Natural killer cell (primary cell): ENCODE measurements around the gene ADGRD1. TPM values are rescaled to one million over a fixed set of nuclear protein-coding genes. Genes with fewer than 3 reads are reported as not detected.
A peak's percentile ranks its signal among the peaks of the same experiment; 100 is the strongest.

Experiments
- ATAC-seq, 3 donors: fragments of 150-1000 bp in 2 of 3; fragments of 200-7000 bp in 1 of 3; cut with Tn5 transposase; 1 replicate in 1 of 3; 2 replicates in 2 of 3; pipeline ENCODE4 v1.10.0; 2021; ENCODE audit warnings: mild to moderate bottlenecking in 2 of 3, moderate library complexity in 2 of 3
- DNase-seq, 2 donors: peaks; one replicate each; pipeline versions ENCODE4 v3.0.0 to v3.0.0-alpha.2; 2013 to 2021; ENCODE audit warnings: mixed read lengths in 1 of 2
- H3K27ac ChIP-seq: one replicate; pipeline ENCODE4 v1.5.1; 2013; ENCODE audit warnings: mild to moderate bottlenecking, low read length
- H3K27me3 ChIP-seq: one replicate; pipeline ENCODE4 v1.6.1; 2013; ENCODE audit warnings: low read length; ENCODE audit not compliant: control insufficient read depth, insufficient read depth
- H3K36me3 ChIP-seq: one replicate; pipeline ENCODE4 v1.6.1; 2013; ENCODE audit warnings: low read length; ENCODE audit not compliant: control insufficient read depth, insufficient read depth
- H3K4me1 ChIP-seq: one replicate; pipeline ENCODE4 v1.6.1; 2013; ENCODE audit warnings: low read length; ENCODE audit not compliant: control insufficient read depth, insufficient read depth
- H3K4me3 ChIP-seq: one replicate; pipeline ENCODE4 v1.5.1; 2013; ENCODE audit warnings: low read length
- H3K9me3 ChIP-seq: one replicate; pipeline ENCODE4 v1.6.1; 2013; ENCODE audit warnings: low read length; ENCODE audit not compliant: control insufficient read depth, insufficient read depth
- H3K27ac Mint-ChIP-seq, 2 donors: one replicate each; pipeline ENCODE4 v1.8.0; 2022; ENCODE audit warnings: mild to moderate bottlenecking in 2 of 2, mixed read lengths in 2 of 2, moderate library complexity in 1 of 2
- H3K27me3 Mint-ChIP-seq, 2 donors: one replicate each; pipeline ENCODE4 v1.8.0; 2022; ENCODE audit warnings: low read depth in 2 of 2, mixed read lengths in 2 of 2
- H3K36me3 Mint-ChIP-seq: one replicate; pipeline ENCODE4 v1.8.0; 2022; ENCODE audit warnings: mixed read lengths
- H3K4me1 Mint-ChIP-seq, 2 donors: one replicate each; pipeline ENCODE4 v1.8.0; 2022; ENCODE audit warnings: mixed read lengths in 2 of 2
- H3K4me3 Mint-ChIP-seq: one replicate; pipeline ENCODE4 v1.8.0; 2022; ENCODE audit warnings: mild to moderate bottlenecking, moderate library complexity, mixed read lengths
- H3K9me3 Mint-ChIP-seq, 2 donors: one replicate each; pipeline ENCODE4 v1.8.0; 2022; ENCODE audit warnings: mixed read lengths in 2 of 2
- WGBS: methylation state at CpG from one replicate; pipeline ENCODE4 v1.1.7; 2013; ENCODE audit warnings: missing lambda C conversion rate; ENCODE audit not compliant: insufficient coverage; 5-methylcytosine and 5-hydroxymethylcytosine counted together
- intact Hi-C: fragments of 100-400 bp; cut with micrococcal nuclease; formaldehyde crosslinking; loops from one replicate; pipeline ENCODE4 v1.14.2; 2022
- total RNA-seq, 4 donors: library from RNA; stranded (reverse); fragments of 120-200 nt in 1 of 4; gene quantifications; one replicate each; pipeline versions ENCODE4 v1.2.3 to v1.2.4, GENCODE V29; 2013 to 2022
- TF ChIP-seq, protein P1 (sequence below): fragments of 200-600 bp; IDR thresholded peaks from one replicate; pipeline ENCODE4 v1.8.0; 2022; ENCODE audit warnings: antibody characterized with exemption

ADGRD1 gene
- total RNA-seq, 3 donors from 2014 or later (not counting 1 experiment from before 2014, with no cell fraction given), result 0.50 to 3.9 (median 1.4) TPM

DNA sequence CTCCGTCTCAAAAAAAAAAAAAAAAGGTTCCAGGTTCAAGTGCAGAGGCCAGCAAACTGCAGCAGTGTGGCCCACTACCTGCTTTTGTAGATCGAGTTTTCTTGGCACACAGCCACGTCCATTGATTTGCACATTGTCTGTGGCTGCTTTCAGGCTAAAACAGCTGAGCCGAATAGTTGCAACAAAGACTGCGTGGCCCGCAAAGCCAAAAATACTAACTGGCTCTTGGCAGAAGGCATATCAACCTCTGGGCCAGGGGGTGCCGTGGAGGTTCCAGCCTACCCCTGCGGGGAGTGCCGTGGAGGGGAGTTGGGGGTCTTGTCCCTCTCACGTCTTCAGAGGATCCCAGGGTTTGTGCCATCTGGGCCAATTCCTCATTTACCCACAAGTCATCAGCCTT is 170.1 kb downstream of the ADGRD1 start:
- Mint-ChIP-seq H3K9me3 (no peaks in the 10 kb centered on the region), H3K4me1 (peaks cover 4 to 5% of the 10 kb centered on the region in 2 donors), H3K4me3 (no peak overlapping the region), H3K27ac (no peak overlapping the region), H3K27me3 (peaks cover 0 to under 1% of the 10 kb centered on the region in 2 donors), H3K36me3 (no peaks in the 10 kb centered on the region)
- Histone ChIP-seq H3K9me3 (peaks cover 4% of the 10 kb centered on the region), H3K36me3 (no peaks in the 10 kb centered on the region), H3K27ac (no peak overlapping the region), H3K4me1 (no peaks in the 10 kb centered on the region), H3K27me3 (no peaks in the 10 kb centered on the region), H3K4me3 (no peak overlapping the region)
- no peak for ATAC-seq
- intact Hi-C loops, result no loop called here
- 83% methylated on average over 7 of the region's 10 CpGs for WGBS
- TF ChIP-seq, protein P1, sequence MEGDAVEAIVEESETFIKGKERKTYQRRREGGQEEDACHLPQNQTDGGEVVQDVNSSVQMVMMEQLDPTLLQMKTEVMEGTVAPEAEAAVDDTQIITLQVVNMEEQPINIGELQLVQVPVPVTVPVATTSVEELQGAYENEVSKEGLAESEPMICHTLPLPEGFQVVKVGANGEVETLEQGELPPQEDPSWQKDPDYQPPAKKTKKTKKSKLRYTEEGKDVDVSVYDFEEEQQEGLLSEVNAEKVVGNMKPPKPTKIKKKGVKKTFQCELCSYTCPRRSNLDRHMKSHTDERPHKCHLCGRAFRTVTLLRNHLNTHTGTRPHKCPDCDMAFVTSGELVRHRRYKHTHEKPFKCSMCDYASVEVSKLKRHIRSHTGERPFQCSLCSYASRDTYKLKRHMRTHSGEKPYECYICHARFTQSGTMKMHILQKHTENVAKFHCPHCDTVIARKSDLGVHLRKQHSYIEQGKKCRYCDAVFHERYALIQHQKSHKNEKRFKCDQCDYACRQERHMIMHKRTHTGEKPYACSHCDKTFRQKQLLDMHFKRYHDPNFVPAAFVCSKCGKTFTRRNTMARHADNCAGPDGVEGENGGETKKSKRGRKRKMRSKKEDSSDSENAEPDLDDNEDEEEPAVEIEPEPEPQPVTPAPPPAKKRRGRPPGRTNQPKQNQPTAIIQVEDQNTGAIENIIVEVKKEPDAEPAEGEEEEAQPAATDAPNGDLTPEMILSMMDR, result no peak
- DNase-seq, result no peak

DNA sequence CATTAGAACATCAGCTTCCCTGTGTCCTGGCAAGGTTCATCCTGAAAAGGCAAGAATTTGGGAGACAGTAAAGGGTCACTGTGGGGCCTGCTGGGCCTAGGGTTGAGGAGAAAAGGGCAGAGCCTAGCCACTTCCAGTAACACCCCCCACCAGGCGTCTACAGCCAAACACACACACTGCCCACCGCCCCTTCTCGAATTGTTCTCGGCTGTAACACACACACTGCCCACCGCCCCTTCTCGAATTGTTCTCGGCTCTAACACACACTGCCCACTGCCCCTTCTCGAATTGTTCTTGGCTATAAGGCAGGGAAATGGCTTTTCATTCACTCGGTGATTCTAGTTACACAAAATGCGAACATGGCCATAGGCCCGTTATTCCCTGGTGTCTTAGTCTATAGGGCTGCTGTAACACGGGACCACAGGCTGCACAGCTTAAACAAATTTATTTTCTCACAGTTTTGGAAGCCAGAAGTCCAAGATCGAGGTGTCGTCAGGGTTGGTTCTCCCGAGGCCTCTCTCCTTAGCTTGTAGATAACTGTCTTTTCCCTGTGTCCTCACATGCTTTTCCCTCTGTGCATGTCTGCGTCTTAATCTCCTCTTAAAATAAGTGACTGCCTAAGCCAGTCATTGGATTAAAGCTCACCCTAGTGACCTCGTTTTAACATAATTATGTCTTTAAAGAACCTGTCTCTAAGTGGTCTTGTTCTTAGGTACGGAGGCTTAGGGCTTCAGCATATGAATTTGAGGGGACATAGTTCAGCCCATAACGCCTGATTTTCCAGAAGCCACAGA is 171.0 kb downstream of the ADGRD1 start:
- 91% methylated on average over 19 of the region's 19 CpGs for WGBS
- H3K4me3 Mint-ChIP-seq, result no peak overlapping the region
- no peaks in the 10 kb centered on the region for H3K36me3 ChIP-seq
- no peaks in the 10 kb centered on the region for H3K4me1 ChIP-seq
- H3K27ac ChIP-seq, result no peak overlapping the region
- no peak overlapping the region for H3K4me3 ChIP-seq
- H3K9me3 Mint-ChIP-seq, result no peaks in the 10 kb centered on the region
- ATAC-seq, result no peak
- intact Hi-C loops, result no loop called here
- no peaks in the 10 kb centered on the region for H3K36me3 Mint-ChIP-seq
- no peak for DNase-seq
- no peaks in the 10 kb centered on the region for H3K27me3 ChIP-seq
- H3K27ac Mint-ChIP-seq, result no peak overlapping the region
- TF ChIP-seq, protein P1, result no peak
- peaks cover 6% of the 10 kb centered on the region for H3K9me3 ChIP-seq
- peaks cover 10% of the 10 kb centered on the region in 2 donors for H3K4me1 Mint-ChIP-seq
- H3K27me3 Mint-ChIP-seq, result no peaks in the 10 kb centered on the region

DNA sequence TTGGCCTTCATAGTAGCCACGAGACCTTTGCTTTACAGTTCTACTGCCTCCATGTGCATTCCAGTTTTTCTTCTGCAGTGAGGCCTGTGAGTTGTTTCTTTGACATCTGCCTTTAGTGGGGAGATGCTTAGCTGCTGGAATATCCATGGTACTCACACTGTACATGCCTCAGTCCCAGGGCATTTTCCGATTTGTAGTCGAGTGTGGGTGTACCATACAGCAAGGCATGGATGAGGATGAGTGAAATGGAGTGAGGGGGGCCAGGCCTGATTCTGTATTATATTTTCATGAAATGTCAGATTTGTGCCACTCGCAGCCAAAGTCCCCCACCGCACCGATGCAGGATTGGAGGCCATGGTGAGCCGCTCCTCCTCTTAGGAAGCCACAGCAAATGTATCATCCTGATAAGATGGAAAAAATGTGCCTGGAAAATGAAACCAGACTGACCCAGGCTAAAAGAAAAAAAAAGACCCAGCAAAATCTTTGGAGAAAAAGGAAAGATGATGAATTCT is 173.0 kb downstream of the ADGRD1 start:
- Mint-ChIP-seq H3K4me1 (peaks cover 15 to 17% of the 10 kb centered on the region in 2 donors), H3K9me3 (no peaks in the 10 kb centered on the region), H3K4me3 (no peak overlapping the region), H3K27ac (peak overlapping the region in 1 of 2 donors; percentile 53), H3K36me3 (no peaks in the 10 kb centered on the region), H3K27me3 (no peaks in the 10 kb centered on the region)
- TF ChIP-seq, protein P1, result no peak
- 97% methylated on average over 7 of the region's 7 CpGs for WGBS
- Histone ChIP-seq H3K4me3 (no peak overlapping the region), H3K36me3 (no peaks in the 10 kb centered on the region), H3K4me1 (no peaks in the 10 kb centered on the region), H3K27ac (no peak overlapping the region), H3K27me3 (no peaks in the 10 kb centered on the region), H3K9me3 (peaks cover 6% of the 10 kb centered on the region)
- DNase-seq (no peak), ATAC-seq (no peak)
- intact Hi-C loops, result no loop called here
